ENCODE measurements around the gene GTF3C1. TPM values are rescaled to one million over a fixed set of nuclear protein-coding genes. Genes with fewer than 3 reads are reported as not detected.

Gene GTF3C1
- total RNA-seq, 6 donors from 2014 or later, result 58.3 to 138 (median 73.3) TPM

DNA sequence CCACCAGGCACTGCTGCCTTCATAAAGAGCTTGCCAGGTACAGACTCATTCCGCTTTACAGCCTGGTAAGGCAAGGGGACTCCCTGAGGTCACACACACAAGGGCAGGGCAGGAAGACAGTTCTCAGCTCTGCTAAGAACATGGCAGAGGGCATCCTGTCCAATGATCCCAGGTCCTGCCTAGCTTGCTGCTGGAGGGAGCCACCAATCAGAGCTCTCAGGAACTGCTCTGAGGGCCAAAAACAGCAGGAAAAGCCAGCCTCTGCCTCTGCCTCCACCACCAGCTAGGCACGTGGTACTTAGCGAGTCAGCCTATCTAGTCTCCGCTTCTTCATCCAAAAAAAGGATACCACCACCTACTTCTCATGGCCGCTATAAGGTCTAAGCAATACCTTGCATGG, 66.1 kb downstream of the GTF3C1 start:
- H3K27me3 ChIP-seq, result no peaks in the 10 kb centered on the region
- ATAC-seq (ENCODE audit: low FRiP score in 2 of 2) (no peak), DNase-seq (no peak)
- 97 to 100% methylated on average over 5 of the region's 5 CpGs for WGBS, 2 donors
- H3K27ac ChIP-seq, result no peak overlapping the region
- no peaks in the 10 kb centered on the region for H3K4me1 ChIP-seq
- no peaks in the 10 kb centered on the region for H3K9me3 ChIP-seq
- TF ChIP-seq POLR2A (IDR thresholded peaks at IDR 0.05), result no peak
- no peak overlapping the region for H3K4me3 ChIP-seq
- peaks cover 47 to 100% (median 95%) of the 10 kb centered on the region in 4 donors for H3K36me3 ChIP-seq

DNA sequence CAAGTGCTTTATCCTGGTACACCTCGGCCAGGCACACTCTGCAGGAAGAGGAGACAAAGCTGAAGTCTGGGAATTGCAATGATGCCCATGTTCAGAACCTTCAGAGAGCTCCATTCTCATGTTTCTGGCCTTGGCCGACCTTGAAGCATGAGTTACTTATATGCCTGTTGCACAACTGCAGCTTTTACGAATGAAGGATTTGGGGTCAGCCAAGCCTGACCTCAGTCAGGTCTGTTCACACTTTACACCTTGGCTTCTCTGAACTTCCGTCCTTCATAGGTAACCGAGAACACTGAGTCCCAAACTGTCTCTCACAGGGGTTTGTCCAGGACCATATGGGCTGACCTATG, 66.7 kb downstream of the GTF3C1 start:
- DNase-seq (no peak), ATAC-seq (ENCODE audit: low FRiP score in 2 of 2) (no peak)
- WGBS, 2 donors, result 92 to 97% methylated on average over 5 of the region's 5 CpGs
- Histone ChIP-seq H3K27ac (no peak overlapping the region), H3K27me3 (no peaks in the 10 kb centered on the region), H3K36me3 (peaks cover 47 to 100% (median 95%) of the 10 kb centered on the region in 4 donors), H3K4me3 (no peak overlapping the region), H3K4me1 (no peaks in the 10 kb centered on the region), H3K9me3 (no peaks in the 10 kb centered on the region)
- TF ChIP-seq POLR2AphosphoS5 (IDR thresholded peaks at IDR 0.05) (no peak), POLR2A (IDR thresholded peaks at IDR 0.05) (no peak), EP300 (IDR thresholded peaks at IDR 0.05) (no peak)
- TF ChIP-seq, protein P1, sequence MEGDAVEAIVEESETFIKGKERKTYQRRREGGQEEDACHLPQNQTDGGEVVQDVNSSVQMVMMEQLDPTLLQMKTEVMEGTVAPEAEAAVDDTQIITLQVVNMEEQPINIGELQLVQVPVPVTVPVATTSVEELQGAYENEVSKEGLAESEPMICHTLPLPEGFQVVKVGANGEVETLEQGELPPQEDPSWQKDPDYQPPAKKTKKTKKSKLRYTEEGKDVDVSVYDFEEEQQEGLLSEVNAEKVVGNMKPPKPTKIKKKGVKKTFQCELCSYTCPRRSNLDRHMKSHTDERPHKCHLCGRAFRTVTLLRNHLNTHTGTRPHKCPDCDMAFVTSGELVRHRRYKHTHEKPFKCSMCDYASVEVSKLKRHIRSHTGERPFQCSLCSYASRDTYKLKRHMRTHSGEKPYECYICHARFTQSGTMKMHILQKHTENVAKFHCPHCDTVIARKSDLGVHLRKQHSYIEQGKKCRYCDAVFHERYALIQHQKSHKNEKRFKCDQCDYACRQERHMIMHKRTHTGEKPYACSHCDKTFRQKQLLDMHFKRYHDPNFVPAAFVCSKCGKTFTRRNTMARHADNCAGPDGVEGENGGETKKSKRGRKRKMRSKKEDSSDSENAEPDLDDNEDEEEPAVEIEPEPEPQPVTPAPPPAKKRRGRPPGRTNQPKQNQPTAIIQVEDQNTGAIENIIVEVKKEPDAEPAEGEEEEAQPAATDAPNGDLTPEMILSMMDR (IDR thresholded peaks at IDR 0.05), result no peak

DNA sequence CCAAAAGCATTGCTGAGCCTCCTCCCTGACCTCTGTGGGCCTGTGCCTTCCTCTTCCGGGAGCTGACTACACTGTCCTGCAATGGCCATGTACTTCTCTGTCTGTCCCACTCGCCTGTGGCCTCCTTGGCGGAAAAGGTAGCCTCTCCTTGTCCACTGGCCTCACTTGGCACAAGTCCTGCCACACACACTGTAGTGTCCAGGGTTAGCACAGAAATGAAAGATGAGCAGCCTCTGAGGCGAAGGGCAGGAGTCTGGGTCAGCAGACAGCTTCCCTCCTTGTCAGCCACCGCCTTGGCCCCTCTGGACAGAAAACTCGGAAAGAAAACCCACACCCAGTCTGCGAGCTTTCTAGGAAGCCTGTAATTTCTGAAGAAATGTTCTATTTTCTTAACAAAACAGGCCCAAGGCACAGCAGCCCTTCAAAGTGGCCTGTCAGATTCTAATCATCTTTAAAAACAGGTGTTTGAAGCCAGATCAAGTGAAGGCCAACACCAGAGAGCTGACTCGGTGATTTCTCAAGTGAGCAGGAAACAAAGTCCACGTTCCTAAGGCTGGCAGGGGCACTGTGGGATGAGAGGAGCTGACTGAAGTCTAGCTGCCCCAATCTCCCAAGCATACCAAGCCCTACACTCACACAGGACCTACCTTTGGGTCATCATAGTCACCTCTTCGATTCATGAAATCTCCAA, 67.2 kb downstream of the GTF3C1 start:
- DNase-seq (no peak), ATAC-seq (ENCODE audit: low FRiP score in 2 of 2) (no peak)
- no peak overlapping the region for H3K27ac ChIP-seq
- H3K27me3 ChIP-seq, result no peaks in the 10 kb centered on the region
- H3K9me3 ChIP-seq, result no peaks in the 10 kb centered on the region
- WGBS, 2 donors, result 93 to 97% methylated on average over 10 of the region's 10 CpGs
- no peak overlapping the region for H3K4me3 ChIP-seq
- H3K36me3 ChIP-seq, result peaks cover 49 to 100% (median 95%) of the 10 kb centered on the region in 4 donors
- no peak for TF ChIP-seq POLR2AphosphoS5 (IDR thresholded peaks at IDR 0.05)
- no peak for TF ChIP-seq EP300 (IDR thresholded peaks at IDR 0.05)
- TF ChIP-seq POLR2A (IDR thresholded peaks at IDR 0.05), result no peak
- TF ChIP-seq, protein P1 (IDR thresholded peaks at IDR 0.05), result no peak
- H3K4me1 ChIP-seq, result no peaks in the 10 kb centered on the region

DNA sequence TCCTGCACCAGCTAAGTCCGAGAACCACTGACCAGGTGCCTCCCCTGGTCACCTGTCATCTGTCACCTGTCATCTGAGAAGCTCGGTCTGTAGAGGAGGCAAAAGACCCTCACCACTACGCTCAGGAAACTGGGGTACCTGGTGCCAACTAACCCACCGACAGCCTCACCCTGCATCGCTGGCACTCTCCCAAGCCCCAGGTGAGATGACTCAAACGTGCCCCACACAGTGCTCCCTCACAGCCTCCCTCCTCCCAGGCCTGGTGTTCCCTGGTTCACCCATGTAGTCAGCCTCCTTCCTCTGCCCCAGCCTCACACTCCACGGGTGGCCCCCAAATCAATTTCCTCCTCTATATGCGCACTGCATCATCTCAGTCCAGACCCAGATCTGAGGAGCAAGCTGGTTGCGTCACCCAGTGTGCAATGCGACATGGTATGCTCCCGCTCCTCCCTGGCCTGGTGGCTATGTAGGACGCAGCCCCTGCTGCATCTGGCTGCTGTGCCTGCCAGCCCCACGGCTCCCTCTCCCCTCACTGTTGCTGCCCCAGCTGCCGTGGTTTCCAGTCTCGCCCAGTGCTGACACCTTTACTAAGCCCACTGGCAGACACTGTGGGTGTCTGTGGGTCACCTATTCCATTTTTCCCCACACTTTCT, 68.3 kb downstream of the GTF3C1 start:
- H3K27me3 ChIP-seq, result no peaks in the 10 kb centered on the region
- H3K36me3 ChIP-seq, result peaks cover 54 to 100% (median 94%) of the 10 kb centered on the region in 4 donors
- H3K9me3 ChIP-seq, result no peaks in the 10 kb centered on the region
- H3K4me3 ChIP-seq, result no peak overlapping the region
- no peak for TF ChIP-seq EP300 (IDR thresholded peaks at IDR 0.05)
- no peak for TF ChIP-seq POLR2AphosphoS5 (IDR thresholded peaks at IDR 0.05)
- TF ChIP-seq, protein P1 (IDR thresholded peaks at IDR 0.05), result no peak
- no peak for TF ChIP-seq POLR2A (IDR thresholded peaks at IDR 0.05)
- DNase-seq (no peak), ATAC-seq (ENCODE audit: low FRiP score in 2 of 2) (peak in 1 of 2 donors; percentile 42)
- H3K27ac ChIP-seq, result no peak overlapping the region
- 90 to 91% methylated on average over 15 of the region's 15 CpGs for WGBS, 2 donors
- no peaks in the 10 kb centered on the region for H3K4me1 ChIP-seq

DNA sequence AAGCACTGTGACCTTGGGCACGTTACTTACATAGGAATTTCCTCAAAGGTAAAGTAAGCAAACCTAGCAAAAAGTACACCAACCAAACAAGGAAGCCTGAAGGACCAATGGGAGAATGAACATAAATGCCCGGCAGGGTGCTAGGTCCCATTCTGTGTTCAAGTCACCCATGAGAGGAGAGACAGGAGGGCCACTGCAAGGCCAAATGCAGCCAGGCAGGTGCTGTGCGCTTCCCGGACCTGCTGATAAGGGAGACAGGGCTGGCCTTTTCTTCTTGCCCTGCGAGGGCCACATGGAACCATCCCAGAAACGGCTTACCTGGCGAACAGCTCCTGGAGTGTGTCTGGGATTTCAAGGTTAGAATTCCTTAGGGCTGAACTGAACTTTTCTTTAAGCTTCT, 69.0 kb downstream of the GTF3C1 start:
- TF ChIP-seq EP300 (IDR thresholded peaks at IDR 0.05) (no peak), POLR2AphosphoS5 (IDR thresholded peaks at IDR 0.05) (no peak), POLR2A (IDR thresholded peaks at IDR 0.05) (no peak)
- TF ChIP-seq, protein P1 (IDR thresholded peaks at IDR 0.05), result no peak
- Histone ChIP-seq H3K9me3 (no peaks in the 10 kb centered on the region), H3K36me3 (peaks cover 56 to 100% (median 94%) of the 10 kb centered on the region in 4 donors), H3K4me3 (no peak overlapping the region), H3K27ac (no peak overlapping the region), H3K4me1 (no peaks in the 10 kb centered on the region), H3K27me3 (no peaks in the 10 kb centered on the region)
- 91 to 95% methylated on average over 6 to 7 of the region's 7 CpGs for WGBS, 2 donors
- DNase-seq (no peak), ATAC-seq (ENCODE audit: low FRiP score in 2 of 2) (no peak)
